GM12801 (cell line): ENCODE measurements around the gene CATSPERB.

ENCODE experiments used
- CTCF ChIP-seq: IDR thresholded peaks from one replicate; pipeline ENCODE4 v1.5.1; 2011; ENCODE audit warnings: control low read depth; ENCODE audit not compliant: insufficient read length; ENCODE audit errors: extremely low read depth

CATSPERB gene

DNA sequence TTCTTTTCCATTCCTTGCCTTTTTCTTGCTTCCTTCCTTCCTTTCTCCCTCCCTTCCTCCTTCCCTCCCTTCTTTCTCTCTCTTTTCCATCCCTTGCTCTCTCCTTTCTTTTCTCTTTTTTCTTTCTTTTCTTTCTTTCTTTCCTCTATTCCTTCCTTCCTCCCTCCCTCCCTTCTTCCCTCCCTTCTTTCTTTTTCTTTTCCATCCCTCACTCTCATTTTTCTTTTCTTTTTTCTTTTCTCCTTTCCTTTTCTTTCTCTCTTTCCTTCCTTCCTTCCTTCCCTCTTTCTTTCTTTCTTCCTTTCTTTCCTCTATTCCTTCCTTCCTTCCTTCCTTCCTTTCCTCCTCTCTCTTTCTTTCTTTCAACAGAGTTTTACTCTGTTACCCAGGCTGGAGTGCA, 186.7 kb downstream of the CATSPERB start:
- no peak for TF ChIP-seq CTCF

DNA sequence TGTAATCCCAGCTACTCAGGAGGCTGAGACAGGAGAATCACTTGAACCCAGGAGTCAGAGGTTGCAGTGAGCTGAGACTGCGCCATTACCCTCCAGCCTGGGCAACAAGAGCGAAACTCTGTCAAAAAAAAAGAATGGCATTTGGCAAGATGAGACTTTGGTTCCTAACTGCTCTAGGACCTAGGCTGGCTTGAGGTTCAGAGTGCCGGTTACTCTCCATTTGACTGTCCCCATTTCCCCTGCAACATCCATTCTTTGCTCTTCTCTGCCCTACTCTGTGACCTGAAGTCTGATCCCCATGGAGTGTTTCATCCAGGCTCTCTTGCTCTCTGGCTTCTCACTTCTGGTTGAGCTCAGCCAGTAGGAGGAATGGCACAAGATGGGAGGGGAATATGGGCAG, 195.6 kb downstream of the CATSPERB start:
- no peak for TF ChIP-seq CTCF

- TF ChIP-seq CTCF: no peak
Measured at GRCh38 chr14:91533623-91534022, 198.3 kb downstream of the CATSPERB start.
